ENCODE measurements around the gene CD93.

- TF ChIP-seq EP300 (IDR thresholded peaks at IDR 0.05) (no peak), POLR2A (IDR thresholded peaks at IDR 0.05; ENCODE audit: low read depth) (no peak)
These were observed 35.7 kb upstream of the CD93 start for GRCh38 chr20:23121751-23122320.

All from esophagus muscularis mucosa (tissue), 2 donors.